ENCODE measurements around the gene EVC. TPM values are rescaled to one million over a fixed set of nuclear protein-coding genes. Genes with fewer than 3 reads are reported as not detected.

Gene EVC
- total and polyA plus RNA-seq, 2 of the 8 experiments (the other 6 are each of a cell fraction or from before 2014, with no cell fraction given) = 2.6 to 9.8 TPM

GRCh38 chr4:5678977-5679376 lies 32.0 kb upstream of the EVC start:
- no peaks in the 10 kb centered on the region for H3K9me3 ChIP-seq (ENCODE audit: insufficient read depth in 2 of 2, low read depth in 1 of 2, low read length in 1 of 2)
- no peak overlapping the region for H2BK15ac ChIP-seq (ENCODE audit: low read length)
- no peak overlapping the region for H2BK5ac ChIP-seq (ENCODE audit: low read depth, low read length)
- no peak overlapping the region for H3K18ac ChIP-seq (ENCODE audit: extremely low read depth, low read length)
- no peak overlapping the region for H3K4me3 ChIP-seq (ENCODE audit: extremely low read depth in 1 of 4, insufficient read depth in 2 of 4, low read depth in 3 of 4, low read length in 4 of 4)
- H2BK120ac ChIP-seq (replicated peaks; ENCODE audit: low read depth, low read length) = no peak overlapping the region
- H3K23ac ChIP-seq (ENCODE audit: insufficient read length) = no peak overlapping the region
- no peak overlapping the region for H2BK12ac ChIP-seq (ENCODE audit: low read depth, low read length)
- no peak overlapping the region for H3K14ac ChIP-seq (ENCODE audit: insufficient read length)
- no peak overlapping the region for H2BK20ac ChIP-seq (ENCODE audit: low read length)
- no peak overlapping the region for H2AK5ac ChIP-seq (ENCODE audit: low read depth, low read length)
- TF ChIP-seq SP1 (IDR thresholded peaks at IDR 0.05; ENCODE audit: low read depth, low read length) (no peak), MAFK (IDR thresholded peaks at IDR 0.05; ENCODE audit: low read depth, low read length) (no peak), JUN (IDR thresholded peaks at IDR 0.05; ENCODE audit: low read depth, low read length) (no peak), BACH1 (IDR thresholded peaks at IDR 0.05; ENCODE audit: low read length) (no peak), CEBPB (IDR thresholded peaks at IDR 0.05; ENCODE audit: low read depth, low read length) (no peak), HDAC6 (IDR thresholded peaks at IDR 0.05; ENCODE audit: low read depth, low read length) (no peak), EZH2 (IDR thresholded peaks at IDR 0.05; ENCODE audit: low read depth, low read length, severe bottlenecking) (no peak), ASH2L (IDR thresholded peaks at IDR 0.05; ENCODE audit: low read length) (no peak), SAP30 (IDR thresholded peaks at IDR 0.05; ENCODE audit: insufficient read depth, insufficient replicate concordance, low read length) (no peak), EGR1 (IDR thresholded peaks at IDR 0.05; ENCODE audit: borderline replicate concordance, low read depth, low read length) (no peak), SIX5 (IDR thresholded peaks at IDR 0.05; ENCODE audit: low read depth, low read length) (no peak), ZNF274 (IDR thresholded peaks at IDR 0.05; ENCODE audit: borderline replicate concordance, extremely low read depth, low read length) (no peak), NRF1 (IDR thresholded peaks at IDR 0.05; ENCODE audit: low read depth, low read length) (no peak), TBP (IDR thresholded peaks at IDR 0.05; ENCODE audit: low read depth, low read length) (no peak), TAF7 (optimal IDR thresholded peaks at IDR 0.05; ENCODE audit: borderline replicate concordance, low read depth, low read length) (no peak)
- H3K9ac ChIP-seq (replicated peaks in 1 of 4; ENCODE audit: extremely low read depth in 1 of 4, low read depth in 3 of 4, low read length in 3 of 4) = no peak overlapping the region
- no peak overlapping the region for H3K27ac ChIP-seq (ENCODE audit: low read depth, low read length)
- H4K5ac ChIP-seq (ENCODE audit: insufficient read length, low read depth, low read length) = no peak overlapping the region
- 90% methylated on average over 10 of the region's 10 CpGs; no CpG with 5 or more reads in 1 of the 2 experiments for WGBS, 2 experiments (ENCODE audit: extremely low coverage in 1 of 2, insufficient coverage in 1 of 2, insufficient read length in 1 of 2, insufficient replicate concordance in 2 of 2, low coverage in 1 of 2, low lambda C conversion rate in 2 of 2, missing lambda C conversion rate in 1 of 2)
- H3K4ac ChIP-seq (replicated peaks; ENCODE audit: insufficient read length, low read depth, low read length) = no peak overlapping the region
- H3K23me2 ChIP-seq (ENCODE audit: low read depth, low read length) = no peaks in the 10 kb centered on the region
- no peaks in the 10 kb centered on the region; a peak in 1 of 7 replicates for H3K4me1 ChIP-seq (replicated peaks in 1 of 4; ENCODE audit: control insufficient read depth in 3 of 4, insufficient read depth in 4 of 4, low read length in 3 of 4)
- no peaks in the 10 kb centered on the region for H3K79me2 ChIP-seq (ENCODE audit: control insufficient read depth in 1 of 2, insufficient read depth in 2 of 2, low read length in 2 of 2)
- no peak for DNase-seq (ENCODE audit: low read depth in 1 of 2, low spot score in 2 of 2)
- CTCF ChIA-PET (ENCODE audit: partially characterized antibody) = interaction anchor here (0.6 to 0.9 kb wide), 2 partner anchors 31 to 486 kb away, joined by 3 read pairs; no protein-coding TSS in a partner anchor
- H4K91ac ChIP-seq (replicated peaks; ENCODE audit: insufficient read length, low read length) = no peak overlapping the region
- POLR2A ChIA-PET (ENCODE audit: partially characterized antibody) = no interaction called here
- H2AFZ ChIP-seq (ENCODE audit: low read length) = no peak overlapping the region
- no peak overlapping the region for H3K56ac ChIP-seq (replicated peaks; ENCODE audit: insufficient read length, low read depth, low read length)
- no peak overlapping the region for H3K4me2 ChIP-seq (ENCODE audit: insufficient read depth in 1 of 2, low read depth in 2 of 2, low read length in 2 of 2)
- H4K20me1 ChIP-seq (replicated peaks in 1 of 2; ENCODE audit: control insufficient read depth in 1 of 2, insufficient read depth in 2 of 2, low read length in 2 of 2) = no peaks in the 10 kb centered on the region
- no peaks in the 10 kb centered on the region for H3K79me1 ChIP-seq (ENCODE audit: low read depth, low read length)
- H4K8ac ChIP-seq (ENCODE audit: extremely low read depth, insufficient read depth, low read length) = no peak overlapping the region
- H3K36me3 ChIP-seq (ENCODE audit: control insufficient read depth in 2 of 4, insufficient read depth in 4 of 4, low read length in 3 of 4) = peaks cover 0 to 4% (median 0%) of the 10 kb centered on the region in 4 experiments; a peak in 1 of 8 replicates
- no peak for FAIRE-seq
- no peaks in the 10 kb centered on the region for H3K27me3 ChIP-seq (replicated peaks in 1 of 4; ENCODE audit: control insufficient read depth in 3 of 4, extremely low read depth in 1 of 4, insufficient read depth in 3 of 4, low read length in 3 of 4)

Measured in H1 (cell line).